ENCODE data around the gene ACTMAP. TPM values are rescaled to one million over a fixed set of nuclear protein-coding genes. Genes with fewer than 3 reads are reported as not detected.
A peak's percentile ranks its signal among the peaks of the same experiment; 100 is the strongest.

ACTMAP gene
- total and polyA plus RNA-seq, 2 of the 13 experiments (the other 11 are each of a cell fraction or from before 2014, with no cell fraction given) = 2.2 to 7.9 TPM

- TF ChIP-seq ZNF276 (CRISPR knock-in tag; IDR thresholded peaks at IDR 0.05; ENCODE audit: low read depth) (no peak), YEATS2 (CRISPR knock-in tag; IDR thresholded peaks at IDR 0.05; ENCODE audit: borderline replicate concordance) (no peak; the same call in 1 of the 2 replicates), ZNF552 (CRISPR knock-in tag; IDR thresholded peaks at IDR 0.05; ENCODE audit: borderline replicate concordance) (no peak), ZNF10 (CRISPR knock-in tag; IDR thresholded peaks at IDR 0.05; ENCODE audit: borderline replicate concordance, low read depth) (no peak), ZHX1 (CRISPR knock-in tag; IDR thresholded peaks at IDR 0.05; ENCODE audit: low read depth) (no peak), TMF1 (CRISPR knock-in tag; IDR thresholded peaks at IDR 0.05; ENCODE audit: low read depth) (no peak), MYPOP (CRISPR knock-in tag; IDR thresholded peaks at IDR 0.05) (no peak), STAG1 (CRISPR knock-in tag; IDR thresholded peaks at IDR 0.05) (no peak), MEIS2 (CRISPR knock-in tag; IDR thresholded peaks at IDR 0.05) (no peak), NONO (IDR thresholded peaks at IDR 0.05) (no peak), NONO (CRISPR knock-in tag; conservative IDR thresholded peaks at IDR 0.05) (peak; percentile 68; the same call in 1 of the 2 replicates), YEATS4 (CRISPR knock-in tag; IDR thresholded peaks at IDR 0.05; ENCODE audit: borderline replicate concordance) (peak; percentile 64; the same call in 1 of the 2 replicates), ZNF780A (CRISPR knock-in tag; IDR thresholded peaks at IDR 0.05) (no peak), MIER2 (CRISPR knock-in tag; IDR thresholded peaks at IDR 0.05) (no peak), MLLT10 (CRISPR knock-in tag; IDR thresholded peaks at IDR 0.05) (no peak), ELK4 (CRISPR knock-in tag; IDR thresholded peaks at IDR 0.05; ENCODE audit: borderline replicate concordance) (no peak), ZKSCAN5 (CRISPR knock-in tag; IDR thresholded peaks at IDR 0.05) (no peak), CBX1 (IDR thresholded peaks at IDR 0.05; ENCODE audit: low read depth) (no peak), HNRNPLL (IDR thresholded peaks at IDR 0.05; ENCODE audit: low read depth, low read length, poor library complexity, severe bottlenecking) (no peak), ZNF317 (CRISPR knock-in tag; IDR thresholded peaks at IDR 0.05) (peak; percentile 47; the same call in 1 of the 2 replicates), ZNF512 (CRISPR knock-in tag; IDR thresholded peaks at IDR 0.05) (no peak), ZNF652 (CRISPR knock-in tag; IDR thresholded peaks at IDR 0.05; ENCODE audit: borderline replicate concordance, low read depth) (no peak; the same call in 1 of the 2 replicates)
Measured at GRCh38 chr19:40718774-40719391, 31.4 kb downstream of the ACTMAP start (continued).
